Measurements from ENCODE around the gene SLC13A2.

SLC13A2 gene

GRCh38 chr17:28533091-28533807 lies 59.8 kb downstream of the SLC13A2 start:
- DNase-seq (ENCODE audit: low read depth in 2 of 2, low spot score in 1 of 2): no peak

DNA sequence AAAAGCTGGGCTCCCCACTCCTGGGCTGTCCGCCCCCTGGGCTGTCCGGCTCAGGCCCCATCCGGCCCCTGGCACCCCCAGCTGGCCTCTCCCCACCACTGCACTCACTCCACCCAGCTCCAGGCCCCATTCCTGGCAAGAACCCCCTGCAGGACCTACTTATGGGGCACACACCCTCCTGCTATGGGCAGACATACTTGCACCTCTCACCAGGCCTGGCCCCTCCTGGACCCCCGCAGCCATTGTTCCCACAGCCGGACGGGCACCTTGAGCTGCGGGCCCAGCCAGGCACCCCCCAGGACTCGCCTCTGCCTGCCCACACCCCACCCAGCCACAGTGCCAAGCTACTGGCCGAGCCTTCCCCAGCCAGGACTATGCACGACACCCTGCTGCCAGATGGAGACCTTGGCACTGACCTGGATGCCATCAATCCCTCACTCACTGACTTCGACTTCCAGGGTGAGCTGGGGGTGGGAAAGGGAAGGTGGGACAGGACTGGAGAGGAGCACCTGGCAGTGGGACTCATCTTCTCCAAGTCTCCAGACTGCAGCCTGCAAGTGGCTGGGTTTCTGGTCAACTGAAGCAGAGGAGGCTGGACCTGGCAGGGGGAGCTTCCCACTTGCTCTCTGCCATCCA lies 61.4 kb downstream of the SLC13A2 start:
- no peak for DNase-seq (ENCODE audit: low read depth in 2 of 2, low spot score in 1 of 2)

DNA sequence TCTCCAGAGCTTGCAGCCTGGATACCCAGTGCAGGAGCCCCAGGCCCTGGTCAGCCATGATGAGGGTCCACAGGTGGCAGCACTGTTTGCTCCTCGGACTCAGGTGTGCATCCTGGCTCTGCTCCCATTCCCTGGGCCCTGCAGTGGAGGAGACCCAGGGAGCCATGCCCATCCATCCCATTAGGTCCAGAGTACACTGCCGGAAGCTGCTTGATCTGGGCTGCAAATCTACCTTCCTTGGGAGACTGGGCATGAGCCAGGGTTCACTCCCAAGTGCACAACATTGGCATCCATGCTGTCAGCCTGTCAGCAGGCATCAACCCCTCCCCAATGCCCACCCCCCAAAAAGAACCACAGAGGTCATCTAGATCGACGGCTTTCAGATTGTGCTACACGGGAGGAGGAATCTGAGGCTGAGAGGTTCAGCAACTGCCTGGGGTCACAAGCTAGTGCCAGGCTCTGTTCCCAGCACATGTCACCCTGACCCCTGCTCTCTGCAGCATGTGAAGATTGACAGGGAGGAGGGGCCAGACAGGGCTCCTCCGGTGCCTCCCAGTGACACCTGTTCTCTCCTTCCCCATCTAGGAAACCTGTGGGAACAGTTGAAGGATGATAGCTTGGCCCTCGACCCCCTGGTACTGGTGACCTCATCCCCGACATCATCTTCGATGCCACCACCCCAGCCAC lies 63.2 kb downstream of the SLC13A2 start:
- DNase-seq (ENCODE audit: low read depth in 2 of 2, low spot score in 1 of 2): no peak

GRCh38 chr17:28537219-28537610 lies 63.8 kb downstream of the SLC13A2 start:
- no peak for DNase-seq (ENCODE audit: low read depth in 2 of 2, low spot score in 1 of 2)

GRCh38 chr17:28538296-28538895 lies 65.0 kb downstream of the SLC13A2 start:
- DNase-seq (ENCODE audit: low read depth in 2 of 2, low spot score in 1 of 2): no peak

DNA sequence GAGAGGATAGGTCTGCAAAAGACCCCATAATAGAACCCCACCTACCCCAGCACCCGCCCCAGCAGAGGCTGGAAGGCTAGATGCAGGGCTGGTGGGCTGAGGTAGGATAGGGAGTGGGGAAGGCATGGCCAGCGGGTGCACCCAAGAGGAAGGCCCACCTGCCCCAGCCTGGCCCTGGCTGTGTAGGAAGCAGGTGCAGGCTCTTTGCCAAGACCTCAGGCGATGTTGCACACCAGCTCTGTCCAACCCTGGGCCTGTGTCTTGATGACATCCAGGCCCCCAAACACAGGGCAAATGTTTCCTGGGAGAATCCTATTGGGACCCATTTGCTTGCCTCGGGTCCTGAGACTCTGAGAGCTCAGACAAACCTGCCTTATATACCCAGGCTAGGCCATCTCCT lies 66.8 kb downstream of the SLC13A2 start:
- DNase-seq (ENCODE audit: low read depth in 2 of 2, low spot score in 1 of 2): no peak

- no peak for DNase-seq (ENCODE audit: low read depth in 2 of 2, low spot score in 1 of 2)
These were observed 68.0 kb downstream of the SLC13A2 start for GRCh38 chr17:28541439-28541838.

DNA sequence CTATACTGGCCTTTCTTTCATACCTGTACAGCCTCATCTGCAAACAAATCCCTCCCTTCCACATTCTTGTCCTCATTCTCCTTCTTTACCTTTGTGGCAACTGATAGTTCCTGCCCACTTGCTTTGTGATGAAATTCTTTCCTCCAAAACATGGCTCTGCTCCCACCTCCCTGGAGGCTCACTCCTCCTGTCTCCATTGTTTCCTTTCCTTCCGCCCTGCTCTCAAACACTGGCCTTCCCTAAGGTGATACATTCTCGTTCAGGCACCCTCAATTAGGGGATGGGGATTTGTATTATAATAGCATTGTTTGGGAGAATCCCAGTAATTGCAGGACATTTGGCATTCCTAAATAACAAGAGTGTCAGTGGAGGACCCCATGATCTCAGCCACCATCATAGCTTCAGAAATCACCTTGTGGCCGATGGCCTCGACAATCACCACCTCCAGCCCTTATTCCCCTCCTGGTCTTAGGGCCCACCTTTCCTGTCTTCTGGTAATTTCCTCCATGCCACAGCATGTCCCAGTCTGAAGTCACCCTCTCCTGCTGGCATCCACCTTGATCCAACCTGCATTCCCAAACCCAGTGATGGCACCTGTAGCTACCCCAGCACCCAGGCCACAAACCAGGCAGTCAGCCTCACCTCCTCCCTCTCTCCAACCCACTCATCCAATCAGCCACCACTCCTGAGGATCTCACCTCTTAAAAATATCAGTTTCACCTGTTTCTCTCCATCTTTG lies 71.1 kb downstream of the SLC13A2 start:
- no peak for DNase-seq (ENCODE audit: low read depth in 2 of 2, low spot score in 1 of 2)

GRCh38 chr17:28545141-28545503 lies 71.7 kb downstream of the SLC13A2 start:
- DNase-seq (ENCODE audit: low read depth in 2 of 2, low spot score in 1 of 2): no peak

- DNase-seq (ENCODE audit: low read depth in 2 of 2, low spot score in 1 of 2): no peak
These were observed 72.5 kb downstream of the SLC13A2 start for GRCh38 chr17:28545787-28546415.

DNA sequence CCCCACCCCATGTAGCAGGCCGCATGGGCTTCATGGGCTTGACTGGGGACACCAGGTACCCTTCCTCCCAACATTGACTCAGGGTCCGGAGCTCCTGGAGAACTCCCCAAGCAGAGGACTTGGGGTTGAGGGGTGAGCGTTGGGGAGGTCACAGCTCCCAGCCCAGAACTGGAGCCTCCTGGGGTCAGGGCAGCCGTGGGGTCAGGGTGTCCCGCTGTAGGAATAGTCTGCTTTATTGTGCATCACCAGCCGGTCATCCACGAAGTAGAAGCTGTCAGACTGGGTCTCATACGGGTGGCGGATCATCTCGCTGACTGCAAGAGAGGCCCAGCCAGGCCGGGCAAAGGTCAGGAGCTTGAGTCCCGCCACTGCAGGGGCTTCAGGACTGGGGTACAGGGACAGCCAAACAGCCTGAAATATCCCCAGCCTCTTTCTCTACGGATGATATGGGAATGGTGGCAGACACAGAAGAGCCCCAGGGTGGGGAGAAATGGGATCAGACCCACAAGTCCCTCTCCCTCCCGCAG lies 73.7 kb downstream of the SLC13A2 start:
- no peak for DNase-seq (ENCODE audit: low read depth in 2 of 2, low spot score in 1 of 2)

All from stimulated activated CD8-positive, alpha-beta memory T cell treated with anti-CD3 and anti-CD28 coated beads, Interleukin-4, amount 100 ng/mL, for 1 hour (primary cell).